HCT116 (cell line): Measurements from ENCODE around the gene BTBD9. TPM values are rescaled to one million over a fixed set of nuclear protein-coding genes. Genes with fewer than 3 reads are reported as not detected.

Experiments used
- ATAC-seq: fragments of 200-7000 bp; cut with Tn5 transposase; 2 replicates; pipeline ENCODE4 v1.9.1; 2020; ENCODE audit warnings: mild to moderate bottlenecking, moderate library complexity
- BruUV-seq: library from RNA; stranded (reverse); fragments of 400-500 nt; replicated peaks from 2 replicates; lab custom pipeline; 2021; lab: Mats Ljungman, UMichigan
- CTCF ChIA-PET: fragments of 300-600 bp; sonication (Branson Sonifier 250); formaldehyde crosslinking; loops from one replicate; lab custom pipeline; 2021; ENCODE audit warnings: antibody characterized with exemption; lab: Charles Lee
- POLR2A ChIA-PET: fragments of 300-600, 350-600 bp; sonication (Branson Sonifier 250); formaldehyde crosslinking; loops from one replicate; lab custom pipeline; 2021; ENCODE audit warnings: antibody characterized with exemption; lab: Charles Lee
- RAD21 ChIA-PET, 2 experiments: fragments of 300-600 bp; sonication (Branson Sonifier 250); formaldehyde crosslinking; loops; one replicate each; lab custom pipeline; 2023; ENCODE audit warnings: low total read pairs in 2 of 2; ENCODE audit not compliant: uncharacterized antibody in 2 of 2, unreplicated experiment in 2 of 2, low non-redundant PET in 1 of 2; lab: Charles Lee
- DNase-seq: peaks from one replicate; pipeline ENCODE4 v3.0.0-alpha.2; 2010; ENCODE audit warnings: low read depth, low spot score
- H2AFZ ChIP-seq: fragments of 200-600 bp; shearing (Covaris generic), sonication (generic); 2 replicates; pipeline ENCODE4 v1.6.1; 2017; ENCODE audit warnings: low read depth, mixed run types, mixed read lengths, antibody characterized with exemption, low read length; ENCODE audit not compliant: poor library complexity, severe bottlenecking
- H3K27ac ChIP-seq: 2 replicates; pipeline ENCODE4 v1.5.1; 2012; ENCODE audit warnings: low read depth, low read length
- H3K27me3 ChIP-seq: fragments of 200-600 bp; sonication (generic); 2 replicates; pipeline ENCODE4 v1.6.1; 2016; ENCODE audit warnings: mixed run types, low read length, mixed read lengths; ENCODE audit not compliant: insufficient read depth
- H3K36me3 ChIP-seq, 2 experiments: fragments of 200-500 bp in 1 of 2; fragments of 200-600 bp in 1 of 2; sonication (Bioruptor generic) in 1 of 2; sonication (generic) in 1 of 2; 2 replicates each; pipeline versions ENCODE4 v1.5.1 to v1.6.1; 2014 to 2016; ENCODE audit warnings: low read length in 2 of 2, inconsistent platforms in 1 of 2, mixed read lengths in 1 of 2, mixed run types in 1 of 2; ENCODE audit not compliant: insufficient read depth in 2 of 2, control insufficient read depth in 1 of 2
- H3K4me1 ChIP-seq, 2 experiments: fragments of 200-600 bp in 1 of 2; sonication (generic) in 1 of 2; 2 replicates each; pipeline versions ENCODE4 v1.5.1 to v1.6.1; 2012 to 2017; ENCODE audit warnings: low read length in 2 of 2, inconsistent platforms in 1 of 2, mild to moderate bottlenecking in 1 of 2, mixed read lengths in 1 of 2, mixed run types in 1 of 2, moderate library complexity in 1 of 2; ENCODE audit not compliant: insufficient read depth in 2 of 2, control insufficient read depth in 1 of 2
- H3K4me2 ChIP-seq: fragments of 200-600 bp; sonication (generic); 2 replicates; pipeline ENCODE4 v1.6.1; 2017; ENCODE audit warnings: mixed run types, low read length, mixed read lengths
- H3K4me3 ChIP-seq, 2 experiments: fragments of 200-600 bp in 1 of 2; sonication (generic) in 1 of 2; replicated peaks in 1 of 2; 2 replicates each; pipeline ENCODE4 v1.5.1; 2011 to 2016; ENCODE audit warnings: low read length in 2 of 2, control low read depth in 1 of 2, low read depth in 1 of 2, mild to moderate bottlenecking in 1 of 2, mixed read lengths in 1 of 2, mixed run types in 1 of 2
- H3K79me2 ChIP-seq: fragments of 200-600 bp; sonication (generic); 2 replicates; pipeline ENCODE4 v1.6.1; 2017; ENCODE audit warnings: mild to moderate bottlenecking, mixed run types, low read length, moderate library complexity, mixed read lengths; ENCODE audit not compliant: insufficient read depth
- H3K9ac ChIP-seq: fragments of 200-600 bp; sonication (generic); 2 replicates; pipeline ENCODE4 v1.6.1; 2016; ENCODE audit warnings: low read length, mixed read lengths
- H3K9me2 ChIP-seq: fragments of 200-600 bp; sonication (generic), shearing (Covaris generic); 2 replicates; pipeline ENCODE4 v1.6.1; 2017; ENCODE audit warnings: mixed run types, mild to moderate bottlenecking, moderate library complexity; ENCODE audit not compliant: insufficient read depth
- H3K9me3 ChIP-seq, 2 experiments: fragments of 200-500 bp in 1 of 2; fragments of 200-600 bp in 1 of 2; sonication (Bioruptor generic) in 1 of 2; sonication (generic) in 1 of 2; 2 replicates each; pipeline ENCODE4 v1.6.1; 2014 to 2017; ENCODE audit warnings: low read length in 2 of 2, mixed read lengths in 2 of 2, inconsistent platforms in 1 of 2, low read depth in 1 of 2, mild to moderate bottlenecking in 1 of 2, mixed run types in 1 of 2, moderate library complexity in 1 of 2; ENCODE audit not compliant: control insufficient read depth in 1 of 2, insufficient read depth in 1 of 2
- H4K20me1 ChIP-seq: fragments of 200-600 bp; sonication (generic), shearing (Covaris generic); 2 replicates; pipeline ENCODE4 v1.6.1; 2017; ENCODE audit warnings: mixed run types, mild to moderate bottlenecking, moderate library complexity; ENCODE audit not compliant: insufficient read depth
- ATF3 ChIP-seq: IDR thresholded peaks from 2 replicates; pipeline ENCODE4 v1.6.1; 2012
- CEBPB ChIP-seq: IDR thresholded peaks from 2 replicates; pipeline ENCODE4 v1.6.1; 2012; ENCODE audit warnings: low read depth
- CTCF ChIP-seq, 3 experiments: fragments of 200-600 bp in 1 of 3; sonication (generic) in 1 of 3; IDR thresholded peaks in 2 of 3; conservative IDR thresholded peaks in 1 of 3; 2 replicates each; pipeline ENCODE4 v1.5.1; 2012 to 2017; ENCODE audit warnings: low read depth in 2 of 3, low read length in 2 of 3, antibody characterized with exemption in 1 of 3, borderline replicate concordance in 1 of 3, control low read depth in 1 of 3, mild to moderate bottlenecking in 1 of 3, mixed read lengths in 1 of 3, mixed run types in 1 of 3, moderate library complexity in 1 of 3; ENCODE audit not compliant: insufficient read depth in 1 of 3
- EGR1 ChIP-seq: IDR thresholded peaks from 2 replicates; pipeline ENCODE4 v1.6.1; 2012; ENCODE audit warnings: low read depth
- EZH2phosphoT487 ChIP-seq: fragments of 200-600 bp; IDR thresholded peaks from 2 replicates; pipeline ENCODE4 v1.6.1; 2018; ENCODE audit warnings: antibody characterized with exemption, borderline replicate concordance
- FOSL1 ChIP-seq: IDR thresholded peaks from 2 replicates; pipeline ENCODE4 v1.6.1; 2012; ENCODE audit warnings: low read depth
- MAX ChIP-seq: IDR thresholded peaks from 2 replicates; pipeline ENCODE4 v1.6.1; 2012
- POLR2A ChIP-seq: IDR thresholded peaks from 2 replicates; pipeline ENCODE4 v1.7.0; 2011; ENCODE audit warnings: borderline replicate concordance; ENCODE audit not compliant: insufficient read depth, insufficient read length; ENCODE audit errors: extremely low read depth
- POLR2AphosphoS5 ChIP-seq: IDR thresholded peaks from 2 replicates; pipeline ENCODE4 v1.6.1; 2011; ENCODE audit warnings: mild to moderate bottlenecking, low read depth, low read length, moderate library complexity
- RAD21 ChIP-seq: IDR thresholded peaks from 2 replicates; pipeline ENCODE4 v1.6.1; 2012; ENCODE audit warnings: low read depth, mild to moderate bottlenecking
- SIN3A ChIP-seq: IDR thresholded peaks from 2 replicates; pipeline ENCODE4 v1.6.1; 2012; ENCODE audit warnings: low read depth
- SP1 ChIP-seq: IDR thresholded peaks from 2 replicates; pipeline ENCODE4 v1.6.1; 2012; ENCODE audit warnings: low read depth
- ZBTB33 ChIP-seq: IDR thresholded peaks from 2 replicates; pipeline ENCODE4 v1.6.1; 2011; ENCODE audit warnings: mild to moderate bottlenecking, low read length, moderate library complexity; ENCODE audit not compliant: insufficient replicate concordance; ENCODE audit errors: extremely low read depth
- ZNF274 ChIP-seq: fragments of 200-500 bp; sonication (Bioruptor generic); IDR thresholded peaks from 2 replicates; pipeline ENCODE4 v1.6.1; 2014; ENCODE audit warnings: mild to moderate bottlenecking, low read depth, low read length, inconsistent platforms
- intact Hi-C: fragments of 100-400 bp; cut with micrococcal nuclease; formaldehyde crosslinking; loops from 2 replicates; pipeline ENCODE4 v1.10.0; 2022
- total RNA-seq: library from RNA; stranded (reverse); gene quantifications from one replicate; pipeline ENCODE4 v1.2.1, GENCODE V29; 2021; ENCODE audit not compliant: unreplicated experiment

BTBD9 gene
- total RNA-seq, 1 experiment from 2014 or later: 10.9 TPM

GRCh38 chr6:38320843-38321242 lies 318.9 kb downstream of the BTBD9 start:
- no peak for ATAC-seq
- no peak for TF ChIP-seq ZBTB33
- Histone ChIP-seq H3K9ac (no peak overlapping the region), H3K27me3 (0 out of 2 replicates have a peak, but pooled peaks cover 4% of the 10 kb centered on the region), H4K20me1 (no peaks in the 10 kb centered on the region), H3K36me3 (no peaks in the 10 kb centered on the region), H3K4me1 (no peaks in the 10 kb centered on the region; a peak in 1 of 4 replicates), H3K27ac (no peak overlapping the region), H3K9me2 (no peaks in the 10 kb centered on the region), H3K4me3 (no peak overlapping the region), H2AFZ (no peak overlapping the region), H3K4me2 (no peak overlapping the region), H3K9me3 (no peaks in the 10 kb centered on the region), H3K79me2 (no peaks in the 10 kb centered on the region)
- CTCF ChIA-PET: interaction anchor here (1.5 kb wide), 1 partner anchor 10 kb away, joined by 3 read pairs; no protein-coding TSS in a partner anchor
- RAD21 ChIA-PET: no interaction called here
- POLR2A ChIA-PET: no interaction called here
- DNase-seq: no peak
- BruUV-seq: no TSS peak
- intact Hi-C loops: no loop called here

GRCh38 chr6:38320358-38320757 lies 319.4 kb downstream of the BTBD9 start:
- Histone ChIP-seq H3K4me2 (no peak overlapping the region), H3K27me3 (0 out of 2 replicates have a peak, but pooled peaks cover 4% of the 10 kb centered on the region), H3K4me1 (no peaks in the 10 kb centered on the region; a peak in 1 of 4 replicates), H3K27ac (no peak overlapping the region), H2AFZ (no peak overlapping the region), H3K9ac (no peak overlapping the region), H3K9me2 (no peaks in the 10 kb centered on the region), H3K79me2 (no peaks in the 10 kb centered on the region), H4K20me1 (no peaks in the 10 kb centered on the region), H3K4me3 (no peak overlapping the region), H3K9me3 (no peaks in the 10 kb centered on the region), H3K36me3 (no peaks in the 10 kb centered on the region)
- ChIA-PET CTCF (interaction anchor here (1.5 kb wide), 1 partner anchor 10 kb away, joined by 3 read pairs; no protein-coding TSS in a partner anchor), POLR2A (no interaction called here), RAD21 (no interaction called here)
- BruUV-seq: no TSS peak
- intact Hi-C loops: no loop called here
- DNase-seq: no peak
- ATAC-seq: no peak
- TF ChIP-seq POLR2AphosphoS5 (no peak), SP1 (no peak), POLR2A (no peak), EZH2phosphoT487 (no peak), MAX (no peak), CTCF (IDR thresholded peaks at IDR 0.05 in 2 of 3, conservative IDR thresholded peaks at IDR 0.05 in 1 of 3; ENCODE audit: borderline replicate concordance in 1 of 3, insufficient read depth in 1 of 3, low read depth in 2 of 3, low read length in 2 of 3) (no peak), ZBTB33 (no peak), EGR1 (no peak), ATF3 (no peak), RAD21 (no peak), SIN3A (no peak), ZNF274 (no peak), FOSL1 (no peak), CEBPB (no peak)
